Central memory CD8-positive, alpha-beta T cell (primary cell): ENCODE measurements around the gene NR2E3.

Experiments
- ATAC-seq: fragments of 150-1000 bp; cut with Tn5 transposase; replicated peaks from 2 replicates; pipeline ENCODE4 v1.10.0; 2022; ENCODE audit warnings: mild to moderate bottlenecking, moderate FRiP score, moderate number of reproducible peaks; ENCODE audit not compliant: poor library complexity, severe bottlenecking; ENCODE audit errors: extremely low read depth
- DNase-seq, 2 donors: peaks; one replicate each; pipeline ENCODE4 v3.0.0; 2021; ENCODE audit warnings: low spot score in 2 of 2
- H3K27ac Mint-ChIP-seq: one replicate; pipeline ENCODE4 v1.8.0; 2022; ENCODE audit warnings: low read depth, mild to moderate bottlenecking, moderate library complexity, mixed read lengths
- H3K27me3 Mint-ChIP-seq: one replicate; pipeline ENCODE4 v1.8.0; 2022; ENCODE audit warnings: mixed read lengths
- H3K36me3 Mint-ChIP-seq: one replicate; pipeline ENCODE4 v1.8.0; 2022; ENCODE audit warnings: mild to moderate bottlenecking, moderate library complexity, mixed read lengths; ENCODE audit not compliant: insufficient read depth
- H3K4me1 Mint-ChIP-seq: one replicate; pipeline ENCODE4 v1.8.0; 2022; ENCODE audit warnings: mixed read lengths
- H3K4me3 Mint-ChIP-seq: one replicate; pipeline ENCODE4 v1.8.0; 2022; ENCODE audit warnings: mild to moderate bottlenecking, moderate library complexity, mixed read lengths
- H3K9me3 Mint-ChIP-seq: one replicate; pipeline ENCODE4 v1.8.0; 2022; ENCODE audit warnings: mixed read lengths

NR2E3 gene

GRCh38 chr15:71811752-71812735 lies 1.7 kb downstream of the NR2E3 start:
- no peaks in the 10 kb centered on the region for H3K36me3 Mint-ChIP-seq
- peaks cover 19% of the 10 kb centered on the region for H3K27me3 Mint-ChIP-seq
- H3K4me3 Mint-ChIP-seq = no peak overlapping the region
- no peaks in the 10 kb centered on the region for H3K4me1 Mint-ChIP-seq
- peak overlapping the region; percentile 70 for H3K27ac Mint-ChIP-seq
- DNase-seq (no peak), ATAC-seq (no peak)
- no peaks in the 10 kb centered on the region for H3K9me3 Mint-ChIP-seq

DNA sequence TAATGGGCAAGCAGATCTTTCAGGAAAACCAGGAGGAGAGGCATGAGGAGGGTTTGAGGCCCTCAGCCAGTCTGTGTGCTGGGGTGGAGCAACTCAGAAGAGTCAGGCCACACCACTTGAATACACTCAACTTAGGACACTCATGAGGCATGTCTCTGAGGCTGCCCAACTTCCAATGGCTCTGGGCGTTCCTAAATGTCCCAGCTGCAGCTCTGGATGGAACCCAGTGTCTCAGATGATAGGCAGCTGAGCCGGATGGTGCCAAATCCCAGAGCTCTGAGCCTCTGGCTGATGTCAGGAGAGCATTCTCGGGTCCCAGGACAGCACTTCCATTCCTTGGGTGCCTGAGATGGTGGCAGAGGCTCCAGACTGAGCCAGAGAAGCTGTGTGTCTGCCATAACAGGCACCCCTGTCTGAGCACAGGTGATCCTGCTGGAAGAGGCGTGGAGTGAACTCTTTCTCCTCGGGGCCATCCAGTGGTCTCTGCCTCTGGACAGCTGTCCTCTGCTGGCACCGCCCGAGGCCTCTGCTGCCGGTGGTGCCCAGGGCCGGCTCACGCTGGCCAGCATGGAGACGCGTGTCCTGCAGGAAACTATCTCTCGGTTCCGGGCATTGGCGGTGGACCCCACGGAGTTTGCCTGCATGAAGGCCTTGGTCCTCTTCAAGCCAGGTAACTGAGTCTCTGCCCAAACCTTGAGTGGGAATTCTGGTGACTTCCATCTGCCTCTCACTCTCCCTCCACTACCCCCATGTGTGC lies 2.8 kb downstream of the NR2E3 start:
- Mint-ChIP-seq H3K4me3 (no peak overlapping the region), H3K27me3 (peaks cover 8% of the 10 kb centered on the region), H3K4me1 (no peaks in the 10 kb centered on the region), H3K36me3 (peaks cover under 1% of the 10 kb centered on the region), H3K9me3 (no peaks in the 10 kb centered on the region), H3K27ac (peak overlapping the region; percentile 70)
- DNase-seq (no peak), ATAC-seq (no peak)

- H3K4me3 Mint-ChIP-seq = no peak overlapping the region
- ATAC-seq (no peak), DNase-seq (no peak)
- no peaks in the 10 kb centered on the region for H3K4me1 Mint-ChIP-seq
- H3K27me3 Mint-ChIP-seq = peaks cover under 1% of the 10 kb centered on the region
- H3K36me3 Mint-ChIP-seq = peaks cover 2% of the 10 kb centered on the region
- H3K27ac Mint-ChIP-seq = no peak overlapping the region
- H3K9me3 Mint-ChIP-seq = no peaks in the 10 kb centered on the region
These were observed 3.5 kb downstream of the NR2E3 start for GRCh38 chr15:71813723-71814470.

DNA sequence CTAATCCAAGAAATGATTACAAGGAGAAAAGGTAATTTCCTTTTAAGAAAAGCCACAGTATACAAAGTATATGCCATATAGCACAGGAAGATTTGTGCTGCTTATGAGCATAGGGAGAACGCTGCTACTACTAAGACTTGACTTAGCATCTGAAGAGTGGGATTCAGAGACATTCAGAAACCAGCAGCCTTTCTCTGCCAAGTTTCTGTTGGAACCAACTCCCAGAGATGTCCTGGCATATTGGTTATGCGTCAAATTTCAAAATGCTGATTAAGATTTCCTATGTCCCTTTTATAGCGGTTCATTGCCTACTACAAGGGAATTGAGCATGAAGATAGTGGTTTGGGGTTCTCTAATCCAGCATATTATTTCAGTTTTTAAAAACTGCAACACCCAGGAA lies 4.9 kb downstream of the NR2E3 start:
- Mint-ChIP-seq H3K27me3 (no peaks in the 10 kb centered on the region), H3K4me1 (no peaks in the 10 kb centered on the region), H3K4me3 (no peak overlapping the region), H3K9me3 (no peaks in the 10 kb centered on the region), H3K27ac (no peak overlapping the region), H3K36me3 (peaks cover 2% of the 10 kb centered on the region)
- DNase-seq (no peak), ATAC-seq (no peak)

- no peak overlapping the region for H3K27ac Mint-ChIP-seq
- H3K4me1 Mint-ChIP-seq = no peaks in the 10 kb centered on the region
- H3K4me3 Mint-ChIP-seq = no peak overlapping the region
- DNase-seq = no peak
- no peaks in the 10 kb centered on the region for H3K27me3 Mint-ChIP-seq
- H3K9me3 Mint-ChIP-seq = peaks cover 8% of the 10 kb centered on the region
- ATAC-seq = no peak
- H3K36me3 Mint-ChIP-seq = peaks cover 2% of the 10 kb centered on the region
These were observed 7.0 kb downstream of the NR2E3 start for GRCh38 chr15:71817351-71817750.

DNA sequence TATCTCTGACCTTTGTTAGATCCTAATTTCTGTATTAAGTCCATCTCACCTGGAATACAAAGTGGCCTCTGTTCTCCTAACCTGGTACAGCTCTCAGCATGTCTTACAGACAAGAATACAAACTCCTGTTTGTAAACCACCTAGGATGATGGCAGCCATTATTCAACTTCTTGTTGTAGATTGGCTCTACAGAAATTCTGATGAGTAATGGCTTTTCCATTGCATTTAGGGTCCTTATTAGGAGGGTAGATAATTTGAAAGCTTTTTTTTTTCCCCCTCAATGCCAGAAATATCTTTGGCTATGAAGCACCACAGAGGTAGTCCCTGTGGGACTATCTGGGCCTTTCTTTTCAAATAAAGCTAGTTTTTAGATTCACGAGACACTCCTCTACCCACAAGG lies 9.8 kb downstream of the NR2E3 start:
- no peak for DNase-seq
- no peak for ATAC-seq
- Mint-ChIP-seq H3K4me1 (no peaks in the 10 kb centered on the region), H3K36me3 (peaks cover 2% of the 10 kb centered on the region), H3K4me3 (no peak overlapping the region), H3K27ac (no peak overlapping the region), H3K9me3 (peaks cover 8% of the 10 kb centered on the region), H3K27me3 (no peaks in the 10 kb centered on the region)

DNA sequence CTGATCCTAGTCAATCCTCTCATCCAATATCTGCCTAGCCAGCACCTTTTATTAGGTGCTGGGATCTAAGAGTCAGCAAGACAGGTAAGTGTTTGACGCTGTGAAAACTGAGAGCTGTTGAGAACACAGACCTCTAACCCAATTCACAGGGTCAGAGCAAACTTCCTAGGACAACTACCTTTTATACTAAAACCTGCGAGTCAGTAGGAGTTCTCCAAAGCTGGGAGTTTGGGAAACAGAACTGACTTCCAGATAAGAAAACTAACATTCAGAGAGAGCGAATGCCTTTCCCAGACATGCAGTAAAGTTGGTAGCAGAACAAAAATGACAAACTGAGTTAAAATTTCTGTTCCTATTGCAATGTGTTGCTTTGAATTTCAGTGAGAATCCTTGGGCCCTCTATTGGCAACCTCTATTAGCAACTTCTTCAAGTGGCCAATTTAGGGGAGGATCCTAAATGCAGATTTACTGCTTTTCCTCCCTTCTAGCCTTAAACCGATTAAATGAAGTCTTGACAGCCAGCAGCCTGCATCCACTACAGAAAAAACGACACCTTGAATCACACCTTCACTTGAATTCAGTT lies 11.3 kb downstream of the NR2E3 start:
- DNase-seq = no peak
- Mint-ChIP-seq H3K9me3 (peaks cover 8% of the 10 kb centered on the region), H3K36me3 (peaks cover 10% of the 10 kb centered on the region), H3K4me1 (no peaks in the 10 kb centered on the region), H3K27me3 (no peaks in the 10 kb centered on the region), H3K4me3 (no peak overlapping the region), H3K27ac (no peak overlapping the region)
- no peak for ATAC-seq

GRCh38 chr15:71822890-71823630 lies 12.7 kb downstream of the NR2E3 start:
- Mint-ChIP-seq H3K9me3 (peaks cover 8% of the 10 kb centered on the region), H3K27me3 (no peaks in the 10 kb centered on the region), H3K36me3 (peaks cover 16% of the 10 kb centered on the region), H3K27ac (no peak overlapping the region), H3K4me1 (no peaks in the 10 kb centered on the region), H3K4me3 (no peak overlapping the region)
- DNase-seq (no peak), ATAC-seq (no peak)

DNA sequence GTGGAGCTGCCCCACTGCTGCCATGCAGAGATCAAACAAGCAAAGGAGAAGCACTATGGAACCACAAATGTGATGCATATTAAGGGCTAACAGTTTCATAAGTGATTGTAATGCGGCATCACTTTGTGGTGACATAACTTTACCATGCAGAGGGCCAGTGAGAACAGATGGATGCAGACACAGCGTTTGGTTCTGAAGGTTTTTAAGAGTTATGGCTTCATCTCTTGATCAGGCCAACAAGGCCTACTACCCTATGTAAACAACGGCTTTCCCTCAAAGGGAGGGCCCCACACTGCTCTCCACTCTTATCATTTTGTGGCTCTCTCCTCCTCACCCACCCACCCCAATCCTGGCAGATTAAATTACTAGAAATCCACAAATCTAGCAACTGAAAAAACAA lies 13.4 kb downstream of the NR2E3 start:
- Mint-ChIP-seq H3K4me1 (no peaks in the 10 kb centered on the region), H3K27me3 (no peaks in the 10 kb centered on the region), H3K36me3 (peaks cover 14% of the 10 kb centered on the region), H3K27ac (no peak overlapping the region), H3K9me3 (peaks cover 8% of the 10 kb centered on the region), H3K4me3 (no peak overlapping the region)
- ATAC-seq (no peak), DNase-seq (no peak)

DNA sequence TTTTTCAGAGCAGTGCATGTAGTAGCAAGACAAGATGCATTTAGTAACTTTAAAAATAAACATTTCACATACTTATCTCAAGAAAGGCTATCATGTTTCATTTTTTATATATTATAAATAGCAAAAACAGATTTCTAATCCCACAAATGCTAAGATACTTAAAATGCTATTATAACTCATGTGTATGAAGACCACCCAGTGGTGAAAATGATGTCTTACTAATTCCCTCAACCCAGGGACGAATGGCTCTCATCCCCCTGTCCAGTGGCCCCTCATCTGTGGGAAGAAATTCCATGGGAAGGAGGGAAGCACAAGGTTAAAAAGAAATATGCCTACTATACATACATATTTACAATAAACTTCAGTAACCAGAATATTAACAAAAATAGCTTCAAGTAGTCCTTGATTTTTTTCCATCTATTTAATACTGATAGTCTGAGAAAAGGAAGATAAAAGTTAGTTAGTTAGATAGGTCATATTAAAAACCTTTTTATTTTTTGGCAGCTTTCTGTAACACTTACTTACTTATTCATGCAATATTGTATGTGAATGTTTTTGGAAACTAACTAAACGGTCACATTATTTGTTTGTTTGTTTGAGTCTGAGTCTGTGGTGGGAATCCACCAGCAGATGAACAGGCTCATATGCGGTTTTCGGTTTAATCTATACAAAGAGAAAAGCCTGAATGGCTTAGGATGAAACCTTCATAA lies 14.8 kb downstream of the NR2E3 start:
- ATAC-seq = no peak

GRCh38 chr15:71826196-71826595 lies 15.8 kb downstream of the NR2E3 start:
- Mint-ChIP-seq H3K27me3 (no peaks in the 10 kb centered on the region), H3K9me3 (peaks cover 8% of the 10 kb centered on the region), H3K4me1 (no peaks in the 10 kb centered on the region), H3K36me3 (peaks cover 14% of the 10 kb centered on the region), H3K27ac (no peak overlapping the region), H3K4me3 (no peak overlapping the region)
- ATAC-seq = no peak
- no peak for DNase-seq

More for the DNA sequence above, 14.8 kb downstream of the NR2E3 start:
- H3K4me1 Mint-ChIP-seq = no peaks in the 10 kb centered on the region
- peaks cover 14% of the 10 kb centered on the region for H3K36me3 Mint-ChIP-seq
- H3K9me3 Mint-ChIP-seq = peaks cover 8% of the 10 kb centered on the region
- H3K27ac Mint-ChIP-seq = no peak overlapping the region
- H3K27me3 Mint-ChIP-seq = no peaks in the 10 kb centered on the region
- no peak overlapping the region for H3K4me3 Mint-ChIP-seq
- no peak for DNase-seq
